GM21367 (cell line): ENCODE measurements around the gene CASP8.
"Not testable (repeated sequence)": the region's sequence is repeated elsewhere in the genome, so short reads cannot be mapped to it uniquely, and the experiment has no call there.

Experiments
- ATAC-seq: cut with Tn5 transposase; IDR thresholded peaks from one replicate; pipeline ENCODE4 v1.9.1; 2021; ENCODE audit not compliant: unreplicated experiment

Gene CASP8

DNA sequence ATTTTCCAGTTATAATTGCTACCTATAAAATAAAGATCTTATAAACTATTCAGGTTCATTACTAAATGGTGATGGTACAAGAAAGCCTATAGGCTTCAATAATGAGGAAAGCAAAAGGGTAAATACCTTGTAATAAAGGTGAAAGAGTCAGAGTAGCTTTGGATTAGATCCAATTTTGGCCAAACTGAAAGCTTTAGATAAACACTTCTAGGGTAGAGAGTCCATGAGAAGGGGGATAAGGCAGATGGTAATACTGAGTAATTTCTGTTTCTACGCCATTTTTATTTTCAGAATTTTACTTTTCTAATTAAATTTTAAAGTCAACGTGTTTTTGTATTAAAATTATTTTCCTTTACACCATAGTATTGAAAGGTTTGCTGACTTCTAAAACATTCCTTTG lies 9.4 kb downstream of the CASP8 start:
- no peak for ATAC-seq

DNA sequence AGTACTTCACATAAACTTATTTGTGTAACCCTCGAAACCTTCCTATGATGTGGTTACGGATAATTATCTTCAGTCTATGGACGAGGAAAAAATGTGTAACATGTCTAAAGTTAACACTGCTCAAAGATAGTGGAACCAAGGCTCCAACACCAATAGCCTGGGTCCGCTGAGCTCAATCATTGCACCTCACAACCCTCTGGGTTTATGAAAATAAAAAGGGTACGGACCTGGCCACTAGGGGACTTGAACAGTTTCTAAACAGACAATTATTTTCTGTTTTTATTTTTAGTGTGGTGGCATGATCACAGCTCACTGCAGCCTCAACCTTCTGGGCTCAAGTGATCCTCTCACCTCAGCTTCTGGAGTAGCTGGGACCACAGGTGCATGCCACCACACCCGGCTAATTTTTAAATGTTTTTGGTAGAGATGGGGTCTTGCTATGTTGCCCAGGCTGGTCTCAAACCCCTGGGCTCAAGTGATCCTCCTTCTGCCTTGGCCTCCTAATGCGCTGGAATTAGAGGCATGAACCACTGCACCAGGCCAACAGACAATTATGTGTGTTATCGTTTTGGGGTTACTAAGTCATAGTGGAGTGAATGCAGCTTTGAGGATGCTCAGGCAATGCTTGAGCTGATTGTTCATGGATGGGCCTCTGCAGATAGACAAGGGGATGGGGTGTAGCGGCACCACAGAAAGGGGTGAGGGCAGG lies 10.1 kb downstream of the CASP8 start:
- no peak for ATAC-seq

DNA sequence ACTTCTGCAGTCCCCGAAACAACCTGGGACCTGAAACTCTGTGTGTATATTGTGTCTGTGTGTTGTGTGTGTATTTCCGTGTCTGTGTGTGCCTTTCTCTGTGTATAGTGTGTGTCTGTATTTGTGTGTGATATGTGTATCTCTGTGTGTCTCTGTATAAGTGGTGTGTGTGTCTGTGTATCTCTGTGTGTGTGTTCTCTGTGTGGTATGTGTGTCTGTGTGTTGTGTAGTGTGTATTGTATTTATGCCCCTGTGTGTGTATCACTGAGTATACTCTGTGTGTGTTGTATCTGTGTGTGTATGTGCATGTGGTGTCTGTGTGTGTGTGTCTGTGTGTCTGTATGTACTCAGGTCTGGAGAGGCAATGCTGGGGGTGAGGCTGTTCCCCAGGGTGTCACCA lies 11.6 kb downstream of the CASP8 start:
- ATAC-seq = no peak

DNA sequence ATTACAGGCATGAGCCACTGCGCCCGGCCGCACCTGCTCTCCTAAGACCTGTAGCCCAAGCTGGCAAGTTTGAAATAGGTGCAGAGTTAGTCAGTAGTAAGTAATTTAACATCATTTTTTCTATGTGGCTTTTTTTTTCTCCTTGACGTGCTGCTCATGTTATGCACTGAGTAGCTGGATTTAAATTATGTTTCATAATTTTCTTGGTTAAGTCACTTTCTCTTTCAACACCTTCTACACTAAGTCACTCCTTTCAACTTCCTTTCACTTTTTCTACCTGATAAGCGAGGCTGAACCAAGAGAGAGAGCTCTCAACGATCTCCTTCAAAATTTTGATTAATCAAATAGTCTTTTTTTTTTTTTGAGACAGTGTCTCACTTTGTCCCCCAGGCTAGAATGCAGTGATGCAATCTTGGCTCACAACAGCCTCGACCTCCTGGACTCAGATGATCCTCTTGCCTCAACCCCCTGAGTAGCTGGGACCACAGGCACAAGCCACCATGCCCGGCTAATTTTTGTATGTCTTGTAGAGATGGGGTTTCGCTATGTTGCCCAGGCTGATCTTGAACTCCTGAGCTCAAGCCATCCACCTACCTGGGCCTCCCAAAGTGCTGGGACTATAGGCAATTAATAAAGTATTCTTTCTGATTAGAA lies 13.1 kb downstream of the CASP8 start:
- ATAC-seq = no peak

DNA sequence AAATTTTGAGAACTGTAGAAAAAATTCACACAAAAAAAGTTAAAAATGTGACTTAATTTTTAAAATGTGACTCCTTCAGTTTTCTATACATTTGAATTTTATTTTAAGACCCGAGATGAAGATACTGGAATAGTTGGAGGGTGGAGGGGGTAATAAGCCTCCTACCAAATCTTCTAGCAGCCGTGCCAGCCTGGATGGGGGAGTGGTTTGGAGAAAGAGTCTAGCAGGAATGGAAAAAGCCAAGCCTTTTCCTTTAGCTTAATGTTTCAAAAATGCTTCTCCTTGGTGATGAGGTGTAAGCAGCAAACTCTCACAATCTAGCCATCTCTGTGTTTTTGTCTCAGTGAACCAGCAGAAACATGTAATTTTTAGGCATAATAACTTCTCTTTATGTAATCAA lies 14.7 kb downstream of the CASP8 start:
- ATAC-seq = no peak

DNA sequence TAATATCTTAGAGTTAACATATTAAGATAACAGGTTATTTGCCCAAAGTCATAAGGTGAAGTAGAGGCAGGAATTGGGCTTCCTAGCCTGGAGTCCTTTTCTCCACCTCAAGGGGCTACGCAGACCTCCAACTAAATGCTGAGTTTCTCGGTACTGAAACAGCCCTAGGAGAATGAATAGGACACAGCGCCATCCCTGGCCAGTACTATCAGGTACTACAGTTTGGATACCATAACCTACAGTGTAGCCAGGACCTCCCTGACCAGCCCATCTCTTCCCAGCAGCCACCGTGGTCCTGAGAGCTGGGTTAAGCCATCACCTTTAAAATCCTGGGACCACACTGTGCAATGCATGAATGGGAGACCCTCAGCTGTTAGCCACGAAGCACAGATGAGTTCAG lies 15.7 kb downstream of the CASP8 start:
- no peak for ATAC-seq

DNA sequence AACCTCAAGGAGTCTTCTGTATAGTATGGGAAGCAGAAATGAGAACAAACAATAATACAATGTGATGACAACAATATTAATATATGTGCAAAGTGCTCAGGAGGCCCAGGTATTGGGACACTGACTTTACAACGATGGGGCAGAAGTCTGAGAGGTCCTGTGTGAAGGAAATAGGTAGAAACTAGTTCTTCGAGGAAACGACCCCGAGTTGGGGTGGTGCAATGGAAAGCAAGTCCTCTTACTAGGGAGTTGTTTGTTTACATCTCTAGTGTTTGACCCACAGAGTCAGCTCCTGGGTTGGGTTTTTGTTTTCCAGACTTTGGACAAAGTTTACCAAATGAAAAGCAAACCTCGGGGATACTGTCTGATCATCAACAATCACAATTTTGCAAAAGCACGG lies 16.2 kb downstream of the CASP8 start:
- ATAC-seq = no peak

DNA sequence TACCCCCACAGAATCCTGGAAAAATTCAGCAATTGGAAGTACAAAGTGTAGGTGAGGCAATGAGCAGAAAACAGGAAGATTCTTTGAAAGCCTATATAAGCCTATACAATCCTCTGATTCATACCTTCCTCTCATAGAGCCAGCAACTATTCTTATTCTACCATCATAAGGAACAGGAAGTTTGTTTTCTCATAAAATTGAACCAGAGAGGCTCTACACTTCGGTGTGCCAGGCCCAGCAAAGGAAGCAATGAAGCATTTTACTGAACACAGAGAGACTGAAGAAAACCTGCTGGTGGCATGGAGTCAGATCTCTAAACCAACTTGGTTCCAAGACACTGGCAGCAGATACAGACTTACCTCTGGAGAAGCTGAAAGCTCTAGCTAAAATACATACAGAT lies 18.7 kb downstream of the CASP8 start:
- ATAC-seq = no peak

DNA sequence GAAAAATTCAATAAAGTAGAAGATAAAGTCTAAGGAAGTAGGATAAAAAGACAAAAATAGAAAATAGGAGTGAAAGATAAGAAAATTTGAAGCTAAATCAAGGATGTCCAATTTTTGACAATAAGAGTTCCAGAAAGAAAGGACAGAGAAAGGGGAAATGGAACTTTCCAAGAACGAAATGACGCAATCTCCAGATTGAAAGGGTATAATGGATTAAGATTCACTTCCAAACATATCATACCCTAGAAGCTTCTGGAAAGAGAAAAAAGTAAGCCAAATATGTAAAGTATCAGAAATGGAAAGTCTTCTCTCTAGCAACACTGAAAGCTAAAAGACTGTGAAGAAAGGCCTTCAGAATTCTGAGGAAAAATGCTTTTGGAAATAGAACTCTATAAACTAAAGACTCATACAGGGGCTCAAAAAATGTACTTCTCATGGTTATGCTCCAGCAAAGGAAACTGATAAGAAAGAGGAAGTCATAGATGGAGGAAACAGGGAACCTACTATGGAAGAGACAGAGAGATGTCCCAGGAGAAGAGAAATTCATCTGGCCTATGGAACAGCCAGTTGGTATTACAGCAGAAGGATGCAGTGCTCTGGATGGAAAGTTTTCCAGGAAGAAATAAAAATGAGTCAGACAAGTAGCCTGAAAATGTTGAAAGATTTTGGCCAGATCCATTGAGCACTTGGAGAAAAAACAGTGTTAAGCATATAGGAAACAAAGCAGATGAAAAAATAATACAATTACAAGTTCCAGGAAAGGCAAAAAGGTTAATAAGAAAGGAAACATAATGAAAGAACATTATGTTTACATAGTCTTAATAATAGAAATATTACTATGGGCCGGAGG lies 20.1 kb downstream of the CASP8 start:
- no peak for ATAC-seq

DNA sequence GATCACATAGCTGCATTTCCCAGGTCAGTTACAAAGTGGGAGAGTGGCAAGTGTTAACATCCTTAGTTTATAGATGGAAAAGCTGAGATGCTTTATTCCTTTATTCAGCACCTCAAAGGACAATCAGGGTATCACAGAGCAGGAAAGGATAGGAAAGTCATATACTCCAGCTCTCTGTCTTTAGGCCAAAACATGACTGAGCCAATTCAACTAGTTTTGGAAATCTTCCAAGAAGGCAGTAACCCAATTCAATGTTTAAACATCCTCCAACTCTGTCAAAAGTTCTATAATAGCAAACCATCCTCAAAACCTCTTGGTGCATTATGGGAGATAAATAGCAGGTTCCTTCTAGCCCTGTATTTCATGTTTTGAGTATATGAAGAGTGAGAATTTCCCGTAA lies 25.2 kb downstream of the CASP8 start:
- no peak for ATAC-seq

DNA sequence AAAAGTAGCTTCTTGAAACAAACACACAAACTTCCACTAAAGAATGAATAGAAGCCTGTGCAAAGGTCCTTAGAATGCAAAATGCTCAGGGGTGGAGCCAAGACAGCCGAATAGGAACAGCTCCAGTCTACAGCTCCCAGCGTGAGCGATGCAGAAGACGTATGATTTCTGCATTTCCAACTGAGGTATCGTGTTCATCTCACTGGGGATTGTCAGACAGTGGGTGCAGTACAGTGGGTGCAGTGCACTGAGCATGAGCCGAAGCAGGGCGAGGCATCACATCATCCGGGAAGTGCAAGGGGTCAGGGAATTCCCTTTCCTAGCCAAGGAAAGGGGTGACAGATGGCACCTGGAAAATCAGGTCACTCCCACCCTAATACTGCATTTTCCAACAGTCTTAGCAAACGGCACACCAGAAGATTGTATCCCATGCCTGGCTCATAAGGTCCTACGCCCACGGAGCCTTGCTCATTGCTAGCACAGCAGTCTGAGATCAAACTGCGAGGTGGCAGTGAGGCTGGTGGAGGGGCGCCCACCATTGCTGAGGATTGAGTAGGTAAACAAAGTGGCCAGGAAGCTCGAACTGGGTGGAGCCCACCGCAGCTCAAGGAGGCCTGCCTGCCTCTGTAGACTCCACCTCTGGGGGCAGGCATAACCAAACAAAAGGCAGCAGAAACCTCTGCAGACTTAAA lies 30.3 kb downstream of the CASP8 start:
- not testable (repeated sequence) for ATAC-seq

DNA sequence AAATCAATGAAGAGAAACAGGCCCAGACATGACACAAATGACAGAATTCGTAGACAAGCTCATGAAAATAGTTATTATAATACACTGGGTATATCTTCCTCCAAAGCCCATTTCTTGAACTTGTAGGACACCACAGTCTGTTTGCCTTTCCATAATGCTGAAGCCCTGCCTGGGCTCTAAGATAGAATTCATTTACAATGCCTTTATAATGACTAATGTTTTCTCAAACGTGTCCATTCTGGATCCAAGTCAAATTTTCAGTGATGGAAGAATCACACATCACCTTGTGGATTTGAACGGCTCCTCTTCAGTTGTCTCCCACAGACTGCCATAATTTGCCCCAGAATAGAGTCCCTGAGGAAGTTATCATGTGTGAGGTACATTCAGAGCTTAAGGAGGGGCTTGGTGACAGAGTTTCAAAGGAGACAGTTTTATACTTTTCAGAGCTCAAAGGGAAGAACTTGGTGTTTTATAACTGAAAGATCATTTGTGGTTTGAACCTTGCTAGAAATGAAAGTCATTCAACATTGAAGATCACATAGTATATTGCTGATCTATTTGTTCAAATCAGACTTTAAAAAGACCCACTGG lies 38.2 kb downstream of the CASP8 start:
- no peak for ATAC-seq

DNA sequence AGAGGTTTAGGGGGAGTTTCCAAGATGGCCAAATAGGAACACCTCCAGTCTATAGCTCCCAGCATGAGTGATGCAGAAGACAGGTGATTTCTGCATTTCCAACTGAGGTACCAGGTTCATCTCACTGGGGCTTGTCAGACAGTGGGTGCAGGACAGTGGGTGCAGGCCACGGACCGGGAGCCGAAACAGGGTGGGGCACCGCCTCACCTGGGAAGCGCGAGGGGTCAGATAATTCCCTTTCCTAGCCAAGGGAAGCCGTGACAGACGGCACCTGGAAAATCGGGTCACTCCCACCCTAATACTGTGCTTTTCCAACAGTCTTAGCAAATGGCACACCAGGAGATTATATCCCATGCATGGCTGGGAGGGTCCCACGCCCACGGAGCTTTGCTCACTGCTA lies 39.6 kb downstream of the CASP8 start:
- ATAC-seq = not testable (repeated sequence)

DNA sequence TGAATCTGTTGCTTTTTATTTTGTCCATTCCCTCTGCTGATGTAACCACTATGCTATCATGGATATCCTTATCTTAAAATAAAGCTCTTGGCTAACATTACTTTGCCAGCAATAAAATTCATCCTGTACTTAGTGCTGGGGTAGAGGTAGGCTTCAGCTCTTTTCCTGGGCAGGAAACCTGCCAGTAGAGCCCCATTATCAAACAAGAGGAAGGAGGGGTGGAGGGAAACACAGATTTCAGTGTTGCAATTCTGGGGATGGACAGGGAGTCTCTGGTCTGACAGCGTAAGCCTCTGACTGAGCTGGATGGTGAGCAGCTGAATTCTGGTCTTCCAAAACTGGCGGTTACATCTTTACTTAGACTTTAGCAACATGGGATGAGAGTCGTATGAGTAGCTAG lies 47.5 kb downstream of the CASP8 start:
- no peak for ATAC-seq

DNA sequence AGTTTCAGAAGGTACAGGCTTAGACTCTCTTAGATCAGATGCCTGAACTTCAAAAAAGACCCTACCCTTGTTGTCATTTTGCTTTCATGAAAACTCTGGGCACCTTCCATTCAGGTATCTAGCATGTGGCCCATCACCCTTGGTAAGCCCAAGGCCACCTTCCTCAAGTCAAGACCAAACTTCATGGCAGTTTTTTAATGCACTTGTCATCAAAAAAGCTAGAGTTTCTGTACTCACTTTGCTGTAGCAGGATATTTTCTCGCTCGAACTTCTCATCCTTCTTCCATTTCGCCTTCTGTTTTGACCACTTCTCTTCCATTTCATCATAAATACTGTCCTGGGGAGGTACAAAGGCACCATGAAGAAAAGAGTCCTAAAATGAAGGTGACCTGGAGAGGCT lies 48.6 kb downstream of the CASP8 start:
- no peak for ATAC-seq

DNA sequence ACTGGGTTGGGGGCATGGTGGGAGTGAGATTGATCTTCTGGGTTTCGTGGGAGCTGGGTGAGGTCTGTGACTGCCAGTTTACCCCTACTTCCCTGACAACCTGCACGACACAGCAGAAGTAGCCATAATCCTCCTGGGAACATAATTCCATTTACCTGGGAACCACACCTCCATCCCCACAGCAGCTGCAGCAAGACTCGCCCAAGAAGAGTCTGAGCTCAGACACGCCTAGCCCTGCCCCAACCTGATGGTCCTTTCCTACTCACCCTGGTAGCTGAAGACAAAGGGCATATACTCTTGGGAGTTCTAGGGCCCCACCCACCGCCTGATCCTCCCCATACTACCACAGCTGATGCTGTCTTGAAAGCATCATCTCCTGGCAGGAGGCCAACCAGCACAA lies 53.0 kb downstream of the CASP8 start:
- ATAC-seq = no peak

DNA sequence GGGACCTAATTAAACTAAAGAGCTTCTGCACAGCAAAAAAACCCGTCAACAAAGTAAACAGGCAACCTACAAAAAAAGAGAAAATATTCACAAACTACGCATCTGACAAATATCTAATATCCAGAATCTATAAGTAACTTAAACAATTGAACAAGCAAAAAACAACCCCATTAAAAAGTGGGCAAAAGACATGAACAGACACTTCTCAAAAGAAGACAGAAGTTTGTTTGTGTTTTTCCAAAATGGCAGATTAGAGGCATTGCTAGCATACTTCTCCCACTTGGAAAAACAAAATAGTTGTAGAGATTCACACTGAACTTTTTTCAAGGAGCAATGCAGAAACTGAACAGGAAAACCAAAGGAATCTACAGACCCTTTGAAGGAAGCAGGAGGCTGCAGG lies 59.2 kb downstream of the CASP8 start:
- no peak for ATAC-seq

DNA sequence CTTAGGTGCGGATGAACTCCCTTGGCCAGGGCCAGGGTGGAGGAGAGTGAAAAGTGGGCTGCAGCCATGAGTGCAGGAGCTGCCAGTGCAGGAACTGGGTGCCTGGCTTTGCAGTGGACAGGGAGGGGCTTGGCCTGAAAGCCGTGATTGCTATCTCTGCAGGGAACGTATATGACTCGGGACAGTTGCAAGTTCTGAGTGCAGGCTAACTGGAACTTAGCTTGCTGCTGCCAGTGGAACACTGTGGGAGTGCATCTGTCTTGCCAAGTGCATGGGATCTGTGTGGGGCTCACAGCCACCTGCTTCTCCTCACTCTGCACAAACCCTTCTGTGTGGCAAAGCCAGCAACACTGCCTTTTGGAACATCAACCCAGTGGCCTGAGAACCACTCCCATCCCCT lies 59.9 kb downstream of the CASP8 start:
- no peak for ATAC-seq

DNA sequence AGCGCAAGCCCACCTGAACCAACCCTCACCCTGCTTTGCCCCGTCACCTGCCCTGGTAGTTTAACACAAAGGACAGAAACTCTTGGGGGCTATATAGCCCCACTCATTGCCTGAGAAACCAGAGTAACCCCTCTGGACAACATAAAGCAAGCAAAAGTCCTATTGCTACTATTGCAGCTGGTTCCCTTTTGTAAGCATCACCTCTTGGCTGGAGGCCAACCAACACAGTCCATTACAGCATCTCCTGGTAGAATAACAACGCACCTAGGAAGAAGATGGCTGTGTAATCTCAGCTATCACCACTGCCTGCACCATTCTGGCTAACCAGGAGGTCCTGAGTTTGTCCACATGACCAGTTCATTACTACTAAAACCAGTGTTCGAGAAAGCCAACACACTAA lies 60.4 kb downstream of the CASP8 start:
- ATAC-seq = no peak

DNA sequence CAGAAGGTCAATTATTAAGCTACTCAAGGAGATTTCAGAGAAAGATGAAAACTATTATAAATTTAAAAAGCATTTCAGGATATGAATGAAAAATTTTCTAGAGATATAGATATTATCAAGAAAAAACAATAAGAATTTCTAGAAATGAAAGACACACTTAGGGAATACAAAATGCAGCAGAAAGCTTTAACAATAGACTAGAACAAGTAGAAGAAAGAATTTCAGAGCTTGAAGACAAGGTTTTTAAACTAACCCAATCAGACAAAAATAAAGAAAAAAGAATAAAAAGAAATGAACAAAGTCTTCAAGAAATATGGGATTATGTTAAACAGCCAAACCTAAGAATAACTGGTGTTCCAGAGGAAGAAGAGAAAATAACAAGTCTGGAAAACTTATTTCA lies 62.4 kb downstream of the CASP8 start:
- no peak for ATAC-seq

DNA sequence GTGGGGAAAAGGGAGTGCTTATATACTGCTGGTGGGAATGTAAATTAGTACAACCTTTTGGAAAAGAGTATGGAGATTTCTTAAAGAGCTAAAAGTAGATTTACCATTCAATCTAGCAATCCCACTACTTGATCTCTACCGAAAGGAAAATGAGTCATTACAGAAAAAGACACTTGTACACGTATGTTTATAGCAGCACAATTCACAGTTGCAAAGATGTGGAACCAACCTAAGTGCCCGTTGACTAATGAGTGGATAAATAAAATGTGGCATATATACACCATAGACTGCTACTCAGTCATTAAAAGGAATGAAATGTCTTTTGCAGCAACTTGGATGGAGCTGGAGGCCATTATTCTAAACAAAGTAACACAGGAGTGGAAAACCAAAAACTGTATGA lies 67.3 kb downstream of the CASP8 start:
- no peak for ATAC-seq
